PFSK-1 (cell line): ENCODE data around the gene LTV1.

ENCODE experiments used
- FOXP2 ChIP-seq: optimal IDR thresholded peaks from 2 replicates; pipeline ENCODE3; 2011; ENCODE audit warnings: borderline replicate concordance, control low read depth, inconsistent platforms; ENCODE audit not compliant: insufficient read depth; ENCODE audit errors: extremely low read length, extremely low read depth
- POLR2AphosphoS5 ChIP-seq: IDR thresholded peaks from 2 replicates; pipeline ENCODE4 v1.6.1; 2012; ENCODE audit warnings: low read depth, mild to moderate bottlenecking, control low read depth, low read length, moderate library complexity
- REST ChIP-seq, 2 experiments: IDR thresholded peaks; 2 replicates each; pipeline versions ENCODE4 v1.6.1 to v1.8.0; 2011 to 2012; ENCODE audit warnings: low read depth in 2 of 2, low read length in 2 of 2, control low read depth in 1 of 2, inconsistent platforms in 1 of 2, mild to moderate bottlenecking in 1 of 2, moderate library complexity in 1 of 2; ENCODE audit not compliant: insufficient read depth in 1 of 2
- SIN3A ChIP-seq: IDR thresholded peaks from 2 replicates; pipeline ENCODE4 v1.6.1; 2012; ENCODE audit warnings: mild to moderate bottlenecking, low read length, moderate library complexity, borderline replicate concordance; ENCODE audit not compliant: insufficient read depth
- TAF1 ChIP-seq: IDR thresholded peaks from 2 replicates; pipeline ENCODE4 v1.6.1; 2012; ENCODE audit warnings: low read length, control low read depth, borderline replicate concordance; ENCODE audit not compliant: insufficient read depth

Gene LTV1

DNA sequence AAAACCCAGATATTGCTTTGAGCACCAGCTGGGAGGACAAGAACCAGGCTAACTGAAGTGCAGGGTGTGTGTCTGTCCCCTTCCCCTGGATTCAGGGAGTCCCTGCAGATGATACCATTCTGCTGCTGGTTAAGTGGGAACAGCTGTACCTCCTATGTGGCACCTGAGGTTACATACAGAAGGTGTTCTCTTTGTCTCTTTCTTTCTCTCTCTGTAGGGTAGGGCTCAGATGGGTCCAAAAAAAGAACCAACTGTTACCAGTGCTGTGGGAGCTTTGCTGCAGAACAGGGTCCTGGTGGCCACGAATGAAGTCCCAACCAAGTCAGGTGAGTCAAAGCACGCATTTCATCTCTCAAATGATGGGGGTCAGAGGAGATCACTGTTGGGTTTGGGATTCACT lies 59.7 kb downstream of the LTV1 start:
- TF ChIP-seq SIN3A (no peak), REST (IDR thresholded peaks at IDR 0.05; ENCODE audit: insufficient read depth in 1 of 2, low read depth in 2 of 2, low read length in 2 of 2) (no peak), POLR2AphosphoS5 (no peak), TAF1 (no peak), FOXP2 (no peak)

- TF ChIP-seq REST (IDR thresholded peaks at IDR 0.05; ENCODE audit: insufficient read depth in 1 of 2, low read depth in 2 of 2, low read length in 2 of 2) (no peak), SIN3A (no peak), POLR2AphosphoS5 (no peak), FOXP2 (no peak), TAF1 (no peak)
Measured at GRCh38 chr6:143911028-143911427, 67.9 kb downstream of the LTV1 start.

- TF ChIP-seq FOXP2: no peak
- TF ChIP-seq TAF1: no peak
- no peak for TF ChIP-seq POLR2AphosphoS5
- no peak for TF ChIP-seq SIN3A
- TF ChIP-seq REST (IDR thresholded peaks at IDR 0.05; ENCODE audit: insufficient read depth in 1 of 2, low read depth in 2 of 2, low read length in 2 of 2): no peak
Measured at GRCh38 chr6:143912671-143913070, 69.5 kb downstream of the LTV1 start.
